Neural progenitor cell (in vitro differentiated cells): Measurements from ENCODE around the gene MEGF6.
A peak's percentile ranks its signal among the peaks of the same experiment; 100 is the strongest.

ENCODE experiments used
- CTCF ChIP-seq: fragments of 200-600 bp; sonication (generic); IDR thresholded peaks from 2 replicates; pipeline ENCODE4 v1.5.1; 2017; ENCODE audit warnings: antibody characterized with exemption, mild to moderate bottlenecking
- EZH2 ChIP-seq: fragments of 200-600 bp; sonication (generic); IDR thresholded peaks from 2 replicates; pipeline ENCODE4 v1.6.1; 2017; ENCODE audit warnings: antibody characterized with exemption, mild to moderate bottlenecking, moderate library complexity
- EZH2phosphoT487 ChIP-seq: fragments of 200-600 bp; sonication (generic); IDR thresholded peaks from 2 replicates; pipeline ENCODE4 v1.6.1; 2017; ENCODE audit warnings: antibody characterized with exemption

- no peak for TF ChIP-seq CTCF
- TF ChIP-seq EZH2phosphoT487, result peak; percentile 96
- peak; percentile 100 for TF ChIP-seq EZH2
These were observed 40.0 kb upstream of the MEGF6 start for GRCh38 chr1:3651026-3651929.
